Measurements from ENCODE around the gene SERPINB6.
A peak's percentile ranks its signal among the peaks of the same experiment; 100 is the strongest.

The SERPINB6 gene

DNA sequence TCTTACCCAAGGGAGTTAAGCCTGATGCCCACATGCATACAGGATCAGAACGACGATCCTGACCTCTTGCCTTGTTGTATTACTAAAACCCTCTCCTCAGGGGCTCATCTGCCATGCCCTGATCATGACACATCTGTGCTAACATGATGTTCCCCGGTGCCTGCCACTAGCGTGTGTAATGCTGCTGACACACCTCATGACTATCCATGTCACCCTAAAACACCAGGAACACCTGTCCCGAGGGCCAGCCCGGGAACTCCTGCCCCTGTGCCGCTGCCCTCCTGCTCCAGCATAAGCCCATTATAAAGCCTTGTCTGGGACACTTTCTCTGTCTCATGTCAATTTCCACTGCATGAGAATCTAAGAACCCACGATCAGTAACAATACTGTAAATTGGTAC is 7.6 kb downstream of the SERPINB6 start:
- H3K9me3 Mint-ChIP-seq, result no peaks in the 10 kb centered on the region
- no peaks in the 10 kb centered on the region for H3K27me3 Mint-ChIP-seq
- no peak overlapping the region for H3K27ac Mint-ChIP-seq
- no peak overlapping the region for H3K4me3 Mint-ChIP-seq
- peaks cover 3% of the 10 kb centered on the region for H3K36me3 Mint-ChIP-seq
- ATAC-seq (ENCODE audit: low read depth) (no peak), DNase-seq (ENCODE audit: low spot score in 2 of 2) (no peak)
- H3K4me1 Mint-ChIP-seq, result peaks cover 16% of the 10 kb centered on the region

DNA sequence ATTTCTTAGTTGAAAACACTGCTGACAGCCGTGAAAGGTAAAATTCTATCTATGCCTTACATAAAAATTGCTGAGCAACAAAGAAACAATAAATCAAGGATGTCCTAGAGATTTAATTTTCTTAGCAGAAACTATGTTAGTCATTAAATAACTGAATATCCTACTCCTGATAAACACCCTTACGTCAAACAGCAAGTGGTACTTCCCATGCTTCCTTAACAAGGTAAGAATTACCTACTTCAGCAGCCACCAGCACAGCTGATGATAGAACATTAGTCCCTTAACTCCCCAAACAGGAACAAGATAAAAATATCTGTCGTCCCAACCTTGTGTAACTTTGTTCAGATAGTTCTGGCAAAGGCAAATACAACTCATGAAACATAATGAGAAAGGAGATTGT is 8.7 kb downstream of the SERPINB6 start:
- DNase-seq (ENCODE audit: low spot score in 2 of 2) (no peak), ATAC-seq (ENCODE audit: low read depth) (no peak)
- no peak overlapping the region for H3K27ac Mint-ChIP-seq
- H3K4me1 Mint-ChIP-seq, result peaks cover 12% of the 10 kb centered on the region
- H3K9me3 Mint-ChIP-seq, result no peaks in the 10 kb centered on the region
- H3K4me3 Mint-ChIP-seq, result no peak overlapping the region
- H3K27me3 Mint-ChIP-seq, result no peaks in the 10 kb centered on the region
- no peaks in the 10 kb centered on the region for H3K36me3 Mint-ChIP-seq

DNA sequence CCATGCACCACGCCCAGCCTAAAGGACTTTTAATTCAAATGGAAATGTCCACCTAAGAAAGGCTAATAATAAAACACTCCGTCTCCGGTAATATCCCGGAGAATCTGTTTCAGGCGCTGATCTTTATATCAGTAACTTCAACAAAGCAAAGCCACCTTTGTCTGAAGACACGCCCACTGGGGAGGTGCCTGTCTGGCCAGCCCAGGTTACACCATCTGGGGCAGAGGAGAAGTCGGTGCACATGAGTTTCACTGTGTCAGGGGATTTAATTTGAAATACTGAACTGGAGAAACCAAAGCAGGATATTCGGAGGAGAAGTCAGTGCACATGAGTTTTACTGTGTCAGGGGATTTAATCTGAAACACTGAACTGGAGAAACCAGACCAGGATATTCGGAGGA is 9.4 kb downstream of the SERPINB6 start:
- Mint-ChIP-seq H3K9me3 (no peaks in the 10 kb centered on the region), H3K27ac (no peak overlapping the region), H3K36me3 (no peaks in the 10 kb centered on the region), H3K4me3 (no peak overlapping the region), H3K4me1 (peaks cover 7% of the 10 kb centered on the region), H3K27me3 (no peaks in the 10 kb centered on the region)
- ATAC-seq (ENCODE audit: low read depth) (peak; percentile 43), DNase-seq (ENCODE audit: low spot score in 2 of 2) (no peak)

DNA sequence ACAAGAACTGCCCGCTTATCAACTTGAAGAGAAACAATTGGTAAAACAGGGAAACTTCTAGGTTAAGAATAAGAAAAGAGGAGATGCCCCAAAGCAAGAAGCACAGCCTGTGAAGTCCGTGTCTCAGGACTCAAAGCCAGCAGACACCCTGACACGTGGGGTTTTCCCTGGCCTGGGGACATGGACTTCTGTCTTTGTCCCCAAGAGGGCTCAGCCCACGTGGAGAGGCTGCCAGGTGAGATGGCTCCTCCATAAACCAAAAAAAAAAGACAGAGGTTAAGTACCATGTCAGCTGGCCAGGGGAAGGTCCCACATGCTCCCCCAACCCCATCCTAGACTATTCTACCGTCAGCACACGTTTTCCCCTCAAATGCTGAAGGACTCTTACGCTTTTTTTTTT is 9.9 kb downstream of the SERPINB6 start:
- DNase-seq (ENCODE audit: low spot score in 2 of 2) (no peak), ATAC-seq (ENCODE audit: low read depth) (no peak)
- no peak overlapping the region for H3K27ac Mint-ChIP-seq
- no peak overlapping the region for H3K4me3 Mint-ChIP-seq
- no peaks in the 10 kb centered on the region for H3K27me3 Mint-ChIP-seq
- no peaks in the 10 kb centered on the region for H3K9me3 Mint-ChIP-seq
- H3K36me3 Mint-ChIP-seq, result no peaks in the 10 kb centered on the region
- peaks cover 7% of the 10 kb centered on the region for H3K4me1 Mint-ChIP-seq

DNA sequence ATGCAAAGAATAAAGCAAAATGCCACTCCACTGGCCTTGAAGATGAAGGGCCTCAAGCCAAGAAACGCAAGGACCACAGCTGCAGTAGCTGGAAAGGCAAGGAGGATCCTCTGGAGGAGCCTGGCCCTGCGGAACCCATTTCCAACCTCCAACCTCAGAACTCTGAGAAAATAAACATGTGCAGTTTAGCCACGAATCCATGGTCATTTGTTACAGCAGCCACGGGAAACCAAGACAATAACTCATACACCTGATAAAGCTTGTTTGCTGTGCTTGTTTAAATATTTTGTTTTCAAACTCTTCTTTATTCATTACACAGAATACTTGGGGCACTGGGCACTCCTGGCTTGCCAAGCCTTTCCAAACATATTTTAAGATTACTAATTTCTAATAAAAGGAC is 10.4 kb downstream of the SERPINB6 start:
- H3K27ac Mint-ChIP-seq, result no peak overlapping the region
- ATAC-seq (ENCODE audit: low read depth), result no peak
- H3K9me3 Mint-ChIP-seq, result no peaks in the 10 kb centered on the region

DNA sequence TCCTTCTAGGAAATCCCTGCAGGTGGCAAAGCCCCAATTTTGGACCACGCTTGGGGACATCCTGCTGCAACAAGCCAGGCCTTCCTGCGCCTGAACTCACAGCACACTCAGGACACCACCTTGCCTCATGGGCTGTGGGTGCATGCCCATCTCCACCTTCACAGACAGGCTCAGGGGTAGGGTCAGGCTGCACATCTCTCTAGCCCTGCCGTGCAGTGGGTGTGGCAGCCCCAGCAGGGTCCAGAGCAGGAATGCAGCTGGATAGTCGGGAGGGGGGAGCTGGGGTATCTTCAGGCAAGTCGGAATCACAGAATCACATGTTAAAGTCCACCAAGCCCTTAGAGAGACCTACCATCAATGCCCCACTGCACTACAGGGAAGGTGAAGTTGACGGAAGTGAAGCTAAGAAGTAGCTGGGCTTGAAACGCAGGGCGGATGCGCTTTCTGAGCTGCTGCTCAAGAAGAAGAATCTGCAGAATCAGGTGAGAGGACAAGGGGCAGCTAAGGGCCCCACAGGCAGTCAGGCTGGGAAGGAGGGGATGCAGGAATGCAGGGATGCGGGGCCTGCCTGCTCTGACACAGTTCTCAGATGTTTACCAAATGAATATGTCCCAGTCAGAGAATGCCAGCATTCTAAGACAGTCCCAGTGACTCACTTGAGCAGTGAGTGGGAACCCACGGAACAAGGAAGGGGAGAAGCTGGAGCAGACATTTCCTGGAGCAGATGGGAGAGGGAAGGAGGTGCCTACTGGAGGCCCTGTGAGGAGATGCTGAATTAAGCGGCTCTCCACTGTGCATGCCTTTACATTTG is 11.3 kb downstream of the SERPINB6 start:
- Mint-ChIP-seq H3K27me3 (no peaks in the 10 kb centered on the region), H3K36me3 (no peaks in the 10 kb centered on the region), H3K9me3 (no peaks in the 10 kb centered on the region), H3K4me3 (no peak overlapping the region), H3K27ac (no peak overlapping the region), H3K4me1 (peaks cover 5% of the 10 kb centered on the region)
- ATAC-seq (ENCODE audit: low read depth) (no peak), DNase-seq (ENCODE audit: low spot score in 2 of 2) (no peak)

More for the DNA sequence above, 10.4 kb downstream of the SERPINB6 start:
- Mint-ChIP-seq H3K4me3 (no peak overlapping the region), H3K27me3 (no peaks in the 10 kb centered on the region), H3K4me1 (peaks cover 5% of the 10 kb centered on the region), H3K36me3 (no peaks in the 10 kb centered on the region)
- DNase-seq (ENCODE audit: low spot score in 2 of 2), result no peak

DNA sequence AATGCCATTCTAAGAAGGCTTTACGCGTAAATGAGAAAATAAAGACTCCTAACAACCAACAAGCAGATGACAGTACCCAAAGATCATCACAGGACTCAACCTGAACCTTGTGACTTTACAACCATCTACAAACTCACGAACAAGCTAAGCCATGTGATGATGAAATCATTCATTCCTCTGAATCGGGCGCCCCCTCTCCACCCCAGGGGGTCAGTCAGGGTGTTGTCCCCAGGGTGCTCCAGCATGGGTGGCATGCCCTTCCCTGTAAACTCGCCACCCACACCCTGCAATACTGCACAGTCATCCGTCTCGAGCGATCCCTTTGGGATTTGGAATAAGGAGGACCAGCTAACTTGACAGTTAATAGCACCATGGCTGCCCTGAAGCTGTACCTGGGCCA is 12.6 kb downstream of the SERPINB6 start:
- H3K9me3 Mint-ChIP-seq, result no peaks in the 10 kb centered on the region
- H3K27me3 Mint-ChIP-seq, result no peaks in the 10 kb centered on the region
- H3K4me1 Mint-ChIP-seq, result peaks cover 5% of the 10 kb centered on the region
- ATAC-seq (ENCODE audit: low read depth), result no peak
- no peak for DNase-seq (ENCODE audit: low spot score in 2 of 2)
- H3K36me3 Mint-ChIP-seq, result no peaks in the 10 kb centered on the region
- no peak overlapping the region for H3K27ac Mint-ChIP-seq
- no peak overlapping the region for H3K4me3 Mint-ChIP-seq

DNA sequence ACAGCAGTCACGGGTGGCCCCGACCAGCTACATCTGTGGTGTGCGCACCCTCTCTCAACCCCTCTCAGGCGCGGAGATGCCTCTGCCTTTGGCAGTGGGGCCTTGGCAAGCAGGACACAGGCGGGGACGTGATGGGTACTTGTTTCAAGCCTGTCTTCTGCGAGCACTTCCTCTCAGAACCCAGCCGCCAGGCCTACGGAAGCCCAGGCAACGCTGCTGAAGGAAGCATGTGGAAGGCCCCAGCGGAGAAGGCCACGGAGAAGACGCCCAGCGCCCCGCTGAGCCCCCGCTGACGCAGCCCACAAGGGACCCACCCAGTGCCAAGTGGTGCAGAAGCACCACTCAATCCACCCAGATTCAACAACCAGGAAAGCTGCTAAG is 13.0 kb downstream of the SERPINB6 start:
- no peaks in the 10 kb centered on the region for H3K9me3 Mint-ChIP-seq
- H3K4me3 Mint-ChIP-seq, result no peak overlapping the region
- no peak overlapping the region for H3K27ac Mint-ChIP-seq
- H3K36me3 Mint-ChIP-seq, result no peaks in the 10 kb centered on the region
- no peak for DNase-seq (ENCODE audit: low spot score in 2 of 2)
- no peak for ATAC-seq (ENCODE audit: low read depth)
- no peaks in the 10 kb centered on the region for H3K4me1 Mint-ChIP-seq
- H3K27me3 Mint-ChIP-seq, result no peaks in the 10 kb centered on the region

DNA sequence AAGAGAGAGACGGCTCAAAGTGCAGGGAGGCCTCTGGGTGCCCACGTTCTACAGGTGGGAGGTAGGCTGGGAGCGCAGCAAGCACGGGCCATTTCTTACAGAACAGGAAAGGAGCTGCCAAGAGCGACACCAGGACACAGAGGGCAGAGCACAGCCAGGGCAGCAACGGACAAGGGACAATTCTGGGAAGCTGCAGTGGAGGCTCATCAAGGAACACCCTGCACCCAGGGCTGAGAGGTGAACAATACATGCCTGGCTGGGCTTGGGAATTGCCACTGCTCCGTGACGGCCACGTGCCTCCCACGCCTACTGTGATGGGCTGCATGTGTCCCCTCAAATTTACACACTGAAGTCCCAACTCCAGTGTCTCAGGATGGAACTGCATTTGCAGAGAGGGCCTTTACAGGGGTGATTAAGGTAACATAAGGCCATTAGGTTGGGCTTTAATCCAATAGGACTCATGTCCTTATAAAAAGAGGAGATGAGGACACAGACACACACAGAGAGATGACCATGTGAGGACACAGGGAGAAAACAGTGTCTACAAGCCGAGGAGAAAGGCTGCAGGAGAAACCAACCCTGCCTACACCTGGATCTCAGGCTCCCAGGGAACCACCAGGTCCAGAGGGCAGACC is 13.6 kb downstream of the SERPINB6 start:
- Mint-ChIP-seq H3K4me3 (no peak overlapping the region), H3K27ac (no peak overlapping the region), H3K9me3 (no peaks in the 10 kb centered on the region), H3K36me3 (no peaks in the 10 kb centered on the region), H3K27me3 (no peaks in the 10 kb centered on the region), H3K4me1 (peaks cover 2% of the 10 kb centered on the region)
- no peak for DNase-seq (ENCODE audit: low spot score in 2 of 2)
- ATAC-seq (ENCODE audit: low read depth), result no peak

DNA sequence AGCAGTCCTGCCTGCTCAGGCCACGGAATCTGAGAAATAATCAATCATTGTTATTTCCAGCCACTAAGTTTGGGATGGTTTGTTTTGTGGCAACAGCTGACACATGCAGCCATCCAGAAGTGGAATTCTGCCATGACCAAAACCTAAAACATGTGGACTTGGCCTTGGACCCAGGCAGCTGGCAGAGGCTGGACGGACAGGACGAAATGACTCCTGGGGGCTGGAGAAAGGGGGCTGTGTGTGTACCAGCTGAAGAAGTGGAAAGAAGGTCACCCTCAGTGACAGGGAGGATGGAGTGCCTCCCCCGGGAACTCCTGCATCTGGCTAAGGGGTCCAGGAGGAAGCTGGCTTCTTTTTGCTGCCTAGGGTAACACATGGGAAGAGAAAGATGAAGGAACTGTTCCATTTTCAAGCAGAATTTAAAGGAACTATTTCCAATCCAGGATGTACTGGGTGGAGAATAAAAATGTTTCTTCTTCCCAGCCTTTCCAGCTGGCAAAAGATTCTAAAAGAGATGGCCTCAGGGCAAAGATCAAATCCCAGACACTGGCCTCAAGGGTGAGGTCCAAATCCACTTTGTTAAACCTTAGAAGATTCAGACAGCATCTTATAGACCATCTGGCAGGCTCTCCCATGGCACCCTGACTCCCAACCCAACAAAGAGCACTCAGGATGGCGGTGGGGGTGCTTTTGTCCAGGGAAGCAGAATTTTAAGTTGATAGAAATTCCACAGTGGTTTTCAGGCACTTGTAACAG is 14.3 kb downstream of the SERPINB6 start:
- ATAC-seq (ENCODE audit: low read depth) (no peak), DNase-seq (ENCODE audit: low spot score in 2 of 2) (no peak)
- Mint-ChIP-seq H3K27ac (no peak overlapping the region), H3K4me3 (no peak overlapping the region), H3K9me3 (no peaks in the 10 kb centered on the region), H3K36me3 (no peaks in the 10 kb centered on the region), H3K27me3 (no peaks in the 10 kb centered on the region), H3K4me1 (peaks cover 7% of the 10 kb centered on the region)

DNA sequence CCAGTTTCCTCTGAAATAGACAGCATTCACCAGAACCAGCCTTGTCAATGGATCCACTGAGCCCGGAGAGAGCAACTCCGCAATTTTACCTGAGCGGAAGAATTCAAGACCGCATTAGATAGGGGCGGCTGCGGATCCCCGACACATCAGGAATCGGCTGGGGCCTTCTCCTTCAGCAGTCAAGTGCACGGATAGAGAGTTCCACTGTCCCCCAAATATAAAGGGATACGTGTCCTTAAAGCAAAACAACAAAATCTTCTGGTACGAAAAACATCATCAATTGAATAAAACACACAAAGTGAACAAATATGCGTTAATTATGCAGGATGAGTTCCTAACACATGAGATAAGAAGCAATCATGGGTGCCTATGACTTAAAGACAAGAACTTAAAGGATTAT is 18.3 kb downstream of the SERPINB6 start:
- H3K27me3 Mint-ChIP-seq, result no peaks in the 10 kb centered on the region
- H3K27ac Mint-ChIP-seq, result no peak overlapping the region
- ATAC-seq (ENCODE audit: low read depth) (no peak), DNase-seq (ENCODE audit: low spot score in 2 of 2) (no peak)
- H3K36me3 Mint-ChIP-seq, result peaks cover 10% of the 10 kb centered on the region
- peaks cover 11% of the 10 kb centered on the region for H3K4me1 Mint-ChIP-seq
- no peaks in the 10 kb centered on the region for H3K9me3 Mint-ChIP-seq
- no peak overlapping the region for H3K4me3 Mint-ChIP-seq

DNA sequence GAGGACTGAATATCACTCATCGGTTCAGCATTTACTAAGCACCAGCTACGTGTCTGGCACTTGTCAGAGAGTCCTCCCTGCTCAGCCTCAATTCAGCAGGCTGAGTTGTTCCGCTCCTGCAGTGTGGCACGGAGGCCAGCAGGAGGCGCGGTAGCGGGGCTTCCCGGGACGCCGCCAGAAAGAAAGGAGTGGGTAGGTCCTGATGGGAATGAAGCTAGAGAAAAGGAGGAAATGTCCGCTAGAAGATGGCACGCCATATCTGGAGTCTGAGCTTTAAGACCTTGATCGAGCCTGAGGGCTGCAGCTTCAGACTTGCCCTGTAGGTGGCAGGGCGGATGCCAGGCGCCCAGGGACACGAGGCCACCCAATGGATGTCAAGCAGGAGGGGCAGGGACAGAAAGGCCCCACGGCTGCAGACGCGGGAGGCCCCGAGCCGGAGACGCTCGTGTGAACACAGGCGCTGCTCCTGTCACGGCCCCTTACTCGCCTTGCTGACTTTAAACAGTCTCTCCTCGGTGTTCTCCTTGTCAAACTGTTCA is 18.7 kb downstream of the SERPINB6 start:
- peaks cover 11% of the 10 kb centered on the region for H3K4me1 Mint-ChIP-seq
- H3K9me3 Mint-ChIP-seq, result no peaks in the 10 kb centered on the region
- peaks cover 14% of the 10 kb centered on the region for H3K36me3 Mint-ChIP-seq
- peak overlapping the region; percentile 77 for H3K27ac Mint-ChIP-seq
- no peaks in the 10 kb centered on the region for H3K27me3 Mint-ChIP-seq
- DNase-seq (ENCODE audit: low spot score in 2 of 2) (peak; percentile 38 to 60), ATAC-seq (ENCODE audit: low read depth) (peak; percentile 97)
- peak overlapping the region; percentile 84 for H3K4me3 Mint-ChIP-seq

DNA sequence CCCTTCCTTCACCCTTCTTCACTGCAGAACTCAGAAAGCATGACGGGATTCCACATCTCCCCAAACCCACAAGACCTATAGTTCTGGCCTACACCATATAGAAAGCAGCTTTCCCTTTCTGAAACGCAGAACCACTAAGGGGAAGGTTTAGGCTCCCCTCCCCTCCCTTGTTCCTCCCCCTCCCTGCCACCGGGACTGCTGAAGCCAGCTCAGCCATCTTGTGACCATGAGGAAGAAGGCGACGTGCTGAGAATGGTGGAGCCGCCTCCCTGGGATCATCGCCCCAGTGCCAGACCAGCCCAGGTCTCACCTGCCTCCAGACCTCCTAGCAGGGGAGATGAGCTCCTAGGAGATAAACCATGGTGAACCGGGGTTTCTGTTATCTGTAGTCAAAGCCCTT is 19.6 kb downstream of the SERPINB6 start:
- Mint-ChIP-seq H3K36me3 (peaks cover 17% of the 10 kb centered on the region), H3K9me3 (no peaks in the 10 kb centered on the region), H3K27ac (no peak overlapping the region), H3K4me1 (peaks cover 18% of the 10 kb centered on the region), H3K27me3 (no peaks in the 10 kb centered on the region), H3K4me3 (peak overlapping the region; percentile 14)
- ATAC-seq (ENCODE audit: low read depth) (no peak), DNase-seq (ENCODE audit: low spot score in 2 of 2) (no peak)

DNA sequence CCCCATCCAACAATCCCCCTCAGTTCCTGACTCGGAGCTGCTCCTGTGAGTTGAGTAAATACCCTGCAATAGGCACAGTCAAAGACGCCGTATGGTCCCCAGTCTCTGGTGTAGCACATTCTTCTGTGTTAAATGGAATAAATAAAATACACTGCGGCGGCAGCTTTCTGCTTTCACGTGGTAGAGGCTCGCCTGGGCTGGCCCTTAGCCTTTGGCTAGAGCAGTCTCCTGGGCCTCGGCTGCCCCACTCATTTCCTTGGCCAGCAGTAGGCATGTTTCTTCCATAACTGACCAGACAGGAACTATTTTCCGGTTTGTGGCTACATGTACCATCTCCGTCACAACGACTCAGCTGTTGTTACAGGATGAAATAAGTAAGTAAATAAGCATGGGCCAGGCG is 20.7 kb downstream of the SERPINB6 start:
- Mint-ChIP-seq H3K27me3 (no peaks in the 10 kb centered on the region), H3K4me1 (peaks cover 27% of the 10 kb centered on the region), H3K4me3 (no peak overlapping the region), H3K36me3 (peaks cover 18% of the 10 kb centered on the region), H3K27ac (no peak overlapping the region), H3K9me3 (no peaks in the 10 kb centered on the region)
- ATAC-seq (ENCODE audit: low read depth) (no peak), DNase-seq (ENCODE audit: low spot score in 2 of 2) (no peak)
